Stimulated activated naive CD8-positive, alpha-beta T cell treated with anti-CD3 and anti-CD28 coated beads, Interleukin-15, Interleukin-2, amounts not matched to agents 100 ng/mL and 50 ng/mL, for 24 hours (primary cell): Measurements from ENCODE around the gene PRDX6.
"Not testable (repeated sequence)": the region's sequence is repeated elsewhere in the genome, so short reads cannot be mapped to it uniquely, and the experiment has no call there.

Source experiments
- H3K27ac Mint-ChIP-seq: one replicate; pipeline ENCODE4 v1.8.0; 2021; ENCODE audit warnings: mild to moderate bottlenecking, mixed read lengths
- H3K27me3 Mint-ChIP-seq: one replicate; pipeline ENCODE4 v1.8.0; 2021; ENCODE audit warnings: mixed read lengths
- H3K36me3 Mint-ChIP-seq: one replicate; pipeline ENCODE4 v1.8.0; 2021; ENCODE audit warnings: low read depth, mixed read lengths
- H3K4me1 Mint-ChIP-seq: one replicate; pipeline ENCODE4 v1.8.0; 2021; ENCODE audit warnings: low read depth, mixed read lengths
- H3K4me3 Mint-ChIP-seq: one replicate; pipeline ENCODE4 v1.8.0; 2021; ENCODE audit warnings: mild to moderate bottlenecking, mixed read lengths
- H3K9me3 Mint-ChIP-seq: one replicate; pipeline ENCODE4 v1.8.0; 2021; ENCODE audit warnings: mixed read lengths

The PRDX6 gene

GRCh38 chr1:173478094-173478674, 1.0 kb downstream of the PRDX6 start:
- Mint-ChIP-seq H3K4me3 (peak overlapping the region; percentile 84), H3K27me3 (no peaks in the 10 kb centered on the region), H3K27ac (peak overlapping the region; percentile 53), H3K36me3 (peaks cover 46% of the 10 kb centered on the region), H3K9me3 (no peaks in the 10 kb centered on the region), H3K4me1 (peaks cover 65% of the 10 kb centered on the region)

- no peaks in the 10 kb centered on the region for H3K9me3 Mint-ChIP-seq
- H3K4me1 Mint-ChIP-seq, result peaks cover 50% of the 10 kb centered on the region
- H3K27me3 Mint-ChIP-seq, result no peaks in the 10 kb centered on the region
- H3K27ac Mint-ChIP-seq, result peak overlapping the region; percentile 69
- peak overlapping the region; percentile 84 for H3K4me3 Mint-ChIP-seq
- peaks cover 50% of the 10 kb centered on the region for H3K36me3 Mint-ChIP-seq
Observed at GRCh38 chr1:173479649-173480048, 2.5 kb downstream of the PRDX6 start.

DNA sequence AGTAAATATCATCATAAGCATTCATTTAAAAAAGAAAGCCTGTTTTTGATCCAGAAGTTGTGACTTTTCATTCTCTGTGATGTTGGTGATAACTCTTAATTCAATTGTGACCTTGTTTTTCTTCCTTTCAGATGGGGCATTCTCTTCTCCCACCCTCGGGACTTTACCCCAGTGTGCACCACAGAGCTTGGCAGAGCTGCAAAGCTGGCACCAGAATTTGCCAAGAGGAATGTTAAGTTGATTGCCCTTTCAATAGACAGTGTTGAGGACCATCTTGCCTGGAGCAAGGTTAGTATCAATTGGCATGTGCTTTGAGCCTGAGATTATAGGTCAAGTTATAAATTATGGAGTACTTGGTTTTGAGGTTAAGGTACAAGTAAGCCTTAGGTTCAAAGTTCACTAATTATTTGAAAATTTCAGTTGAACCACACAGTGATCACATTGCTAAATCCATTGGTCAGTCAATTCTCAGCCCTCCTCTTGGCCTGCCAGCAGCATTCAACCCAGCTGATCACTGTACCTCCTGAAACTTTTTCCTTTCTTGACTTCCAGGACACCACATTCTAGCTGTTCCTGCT, 4.1 kb downstream of the PRDX6 start:
- Mint-ChIP-seq H3K36me3 (peaks cover 67% of the 10 kb centered on the region), H3K27ac (peak overlapping the region; percentile 31), H3K27me3 (no peaks in the 10 kb centered on the region), H3K4me1 (peaks cover 35% of the 10 kb centered on the region), H3K9me3 (no peaks in the 10 kb centered on the region), H3K4me3 (no peak overlapping the region)

- Mint-ChIP-seq H3K27me3 (no peaks in the 10 kb centered on the region), H3K36me3 (peaks cover 79% of the 10 kb centered on the region), H3K27ac (no peak overlapping the region), H3K9me3 (no peaks in the 10 kb centered on the region), H3K4me3 (no peak overlapping the region), H3K4me1 (peaks cover 35% of the 10 kb centered on the region)
Observed at GRCh38 chr1:173482683-173483082, 5.5 kb downstream of the PRDX6 start.

DNA sequence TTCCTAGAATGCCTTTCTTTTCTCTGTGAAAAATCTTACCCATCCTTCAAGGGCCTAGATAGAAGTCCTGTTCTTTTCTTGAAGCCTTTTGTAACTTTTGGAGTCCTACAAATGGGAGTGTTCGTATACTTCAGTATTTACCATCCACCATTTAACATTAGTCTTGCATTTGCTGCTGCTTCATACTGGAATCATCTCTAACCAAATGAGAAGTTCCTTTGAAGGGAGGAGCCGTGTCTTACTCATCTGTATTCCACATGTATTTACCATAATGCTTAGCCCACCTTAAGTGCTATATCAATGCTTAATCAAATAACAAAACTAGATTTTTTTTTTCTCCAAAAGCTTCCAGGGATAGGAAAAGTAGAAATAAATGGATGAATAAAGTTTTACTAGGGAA, 7.1 kb downstream of the PRDX6 start:
- Mint-ChIP-seq H3K4me1 (peaks cover 20% of the 10 kb centered on the region), H3K36me3 (peaks cover 95% of the 10 kb centered on the region), H3K4me3 (no peak overlapping the region), H3K27ac (no peak overlapping the region), H3K9me3 (no peaks in the 10 kb centered on the region), H3K27me3 (no peaks in the 10 kb centered on the region)

DNA sequence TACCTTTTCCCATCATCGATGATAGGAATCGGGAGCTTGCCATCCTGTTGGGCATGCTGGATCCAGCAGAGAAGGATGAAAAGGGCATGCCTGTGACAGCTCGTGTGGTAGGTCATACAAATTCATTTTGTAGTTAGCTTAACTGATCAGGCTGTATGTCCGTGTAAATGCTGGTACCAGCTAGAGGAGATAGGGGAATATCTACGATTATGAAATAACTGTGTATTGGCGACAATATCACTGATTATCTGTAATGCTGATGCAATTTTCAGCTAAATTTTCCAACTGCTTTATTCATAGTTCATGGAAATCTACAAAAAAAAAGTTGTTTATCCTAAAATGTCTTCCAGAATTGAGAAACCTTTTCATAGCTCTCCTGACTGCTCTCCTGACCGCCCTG, 8.3 kb downstream of the PRDX6 start:
- H3K27ac Mint-ChIP-seq, result no peak overlapping the region
- H3K36me3 Mint-ChIP-seq, result peaks cover 94% of the 10 kb centered on the region

GRCh38 chr1:173488001-173488400, 10.9 kb downstream of the PRDX6 start:
- no peaks in the 10 kb centered on the region for H3K4me1 Mint-ChIP-seq
- H3K36me3 Mint-ChIP-seq, result peaks cover 77% of the 10 kb centered on the region
- H3K27me3 Mint-ChIP-seq, result no peaks in the 10 kb centered on the region
- no peak overlapping the region for H3K4me3 Mint-ChIP-seq
- H3K27ac Mint-ChIP-seq, result peak overlapping the region; percentile 13
- H3K9me3 Mint-ChIP-seq, result no peaks in the 10 kb centered on the region

More for the DNA sequence above, 8.3 kb downstream of the PRDX6 start:
- H3K4me3 Mint-ChIP-seq, result no peak overlapping the region
- no peaks in the 10 kb centered on the region for H3K9me3 Mint-ChIP-seq
- peaks cover 9% of the 10 kb centered on the region for H3K4me1 Mint-ChIP-seq
- no peaks in the 10 kb centered on the region for H3K27me3 Mint-ChIP-seq

DNA sequence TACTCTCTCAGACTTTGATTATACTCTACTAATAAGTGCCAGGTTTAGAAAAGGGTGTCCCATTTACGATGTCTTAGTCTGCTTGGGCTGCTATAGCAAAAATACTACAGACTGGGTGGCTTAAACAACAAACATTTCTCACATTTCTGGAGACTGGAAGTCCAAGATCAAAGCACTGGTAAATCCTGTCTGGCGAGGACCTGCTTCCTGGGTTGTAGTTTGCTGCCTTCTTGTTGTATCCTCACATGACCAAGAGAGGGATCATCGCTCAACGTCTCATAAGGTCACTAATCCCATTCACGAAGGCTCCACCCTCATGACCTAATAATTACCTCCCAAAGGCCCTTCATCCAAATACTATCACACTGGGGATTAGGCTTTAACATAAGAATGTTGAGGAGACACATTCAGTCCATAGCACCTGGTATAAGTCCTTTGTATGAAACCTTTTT, 12.0 kb downstream of the PRDX6 start:
- H3K4me3 Mint-ChIP-seq, result no peak overlapping the region
- H3K36me3 Mint-ChIP-seq, result peaks cover 77% of the 10 kb centered on the region
- no peak overlapping the region for H3K27ac Mint-ChIP-seq
- H3K9me3 Mint-ChIP-seq, result no peaks in the 10 kb centered on the region
- H3K27me3 Mint-ChIP-seq, result no peaks in the 10 kb centered on the region
- H3K4me1 Mint-ChIP-seq, result no peaks in the 10 kb centered on the region

GRCh38 chr1:173489929-173490328, 12.8 kb downstream of the PRDX6 start:
- Mint-ChIP-seq H3K9me3 (no peaks in the 10 kb centered on the region), H3K4me1 (no peaks in the 10 kb centered on the region), H3K27ac (no peak overlapping the region), H3K4me3 (no peak overlapping the region), H3K36me3 (peaks cover 70% of the 10 kb centered on the region), H3K27me3 (no peaks in the 10 kb centered on the region)

DNA sequence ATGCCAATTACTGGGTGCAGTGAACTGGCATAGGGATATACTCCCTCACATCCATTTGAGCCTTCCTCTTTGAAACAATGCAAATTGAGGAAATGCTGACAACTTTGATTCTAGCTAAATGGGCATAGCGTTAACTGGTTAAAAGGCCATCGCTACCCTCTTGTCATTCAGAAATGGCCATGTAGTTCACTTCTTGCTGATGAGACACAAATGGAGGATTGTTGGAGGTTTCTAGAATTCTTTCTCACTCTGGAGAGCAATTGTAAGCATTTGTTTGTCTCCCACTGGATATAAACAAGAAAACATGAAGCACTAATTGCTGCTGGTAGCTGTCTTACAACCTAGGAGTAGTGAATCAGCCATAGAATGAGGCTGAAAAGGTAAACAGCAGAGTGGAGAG, 14.4 kb downstream of the PRDX6 start:
- Mint-ChIP-seq H3K9me3 (no peaks in the 10 kb centered on the region), H3K36me3 (peaks cover 54% of the 10 kb centered on the region), H3K4me3 (no peak overlapping the region), H3K27ac (no peak overlapping the region), H3K27me3 (no peaks in the 10 kb centered on the region), H3K4me1 (no peaks in the 10 kb centered on the region)

- not testable (repeated sequence) for H3K27ac Mint-ChIP-seq, H3K4me1 Mint-ChIP-seq, H3K27me3 Mint-ChIP-seq, H3K4me3 Mint-ChIP-seq, H3K9me3 Mint-ChIP-seq
- H3K36me3 Mint-ChIP-seq, result peaks cover 39% of the 10 kb centered on the region
Observed at GRCh38 chr1:173493125-173493524, 16.0 kb downstream of the PRDX6 start.

- H3K27me3 Mint-ChIP-seq, result no peaks in the 10 kb centered on the region
- H3K4me3 Mint-ChIP-seq, result no peak overlapping the region
- no peaks in the 10 kb centered on the region for H3K9me3 Mint-ChIP-seq
- peaks cover 18% of the 10 kb centered on the region for H3K36me3 Mint-ChIP-seq
- no peaks in the 10 kb centered on the region for H3K4me1 Mint-ChIP-seq
- H3K27ac Mint-ChIP-seq, result no peak overlapping the region
Observed at GRCh38 chr1:173495609-173496267, 18.6 kb downstream of the PRDX6 start.

- Mint-ChIP-seq H3K4me3 (no peak overlapping the region), H3K27ac (no peak overlapping the region), H3K9me3 (no peaks in the 10 kb centered on the region), H3K36me3 (peaks cover 18% of the 10 kb centered on the region), H3K27me3 (no peaks in the 10 kb centered on the region), H3K4me1 (no peaks in the 10 kb centered on the region)
Observed at GRCh38 chr1:173496757-173497320, 19.7 kb downstream of the PRDX6 start.

- peaks cover 4% of the 10 kb centered on the region for H3K36me3 Mint-ChIP-seq
- H3K9me3 Mint-ChIP-seq, result no peaks in the 10 kb centered on the region
- no peaks in the 10 kb centered on the region for H3K27me3 Mint-ChIP-seq
- no peak overlapping the region for H3K4me3 Mint-ChIP-seq
- no peak overlapping the region for H3K27ac Mint-ChIP-seq
- no peaks in the 10 kb centered on the region for H3K4me1 Mint-ChIP-seq
Observed at GRCh38 chr1:173499729-173500128, 22.6 kb downstream of the PRDX6 start.

- no peak overlapping the region for H3K27ac Mint-ChIP-seq
- H3K4me1 Mint-ChIP-seq, result no peaks in the 10 kb centered on the region
- no peak overlapping the region for H3K4me3 Mint-ChIP-seq
- H3K9me3 Mint-ChIP-seq, result no peaks in the 10 kb centered on the region
- peaks cover 4% of the 10 kb centered on the region for H3K36me3 Mint-ChIP-seq
- no peaks in the 10 kb centered on the region for H3K27me3 Mint-ChIP-seq
Observed at GRCh38 chr1:173502104-173502503, 25.0 kb downstream of the PRDX6 start.
